ENCODE results near the gene EIF4A3.
"Not testable (repeated sequence)": the region's sequence is repeated elsewhere in the genome, so short reads cannot be mapped to it uniquely, and the experiment has no call there.

EIF4A3 gene

GRCh38 chr17:80171681-80172080, 24.8 kb upstream of the EIF4A3 start:
- no peak for FAIRE-seq

GRCh38 chr17:80169784-80170500, 23.0 kb upstream of the EIF4A3 start, which contains the start of gene CARD14:
TSS of gene CARD14 (plus strand) at chr17:80170030. CDS start at chr17:80181439, 11,409 bp downstream.
- FAIRE-seq: no peak

- FAIRE-seq: no peak
Observed at GRCh38 chr17:80169107-80169506, 22.2 kb upstream of the EIF4A3 start.

GRCh38 chr17:80168371-80168770, 21.4 kb upstream of the EIF4A3 start:
- no peak for FAIRE-seq

- FAIRE-seq: no peak
Observed at GRCh38 chr17:80166446-80166845, 19.5 kb upstream of the EIF4A3 start.

- FAIRE-seq: no peak
Observed at GRCh38 chr17:80164185-80164584, 17.3 kb upstream of the EIF4A3 start.

GRCh38 chr17:80163336-80163735, 16.4 kb upstream of the EIF4A3 start:
- no peak for FAIRE-seq

- FAIRE-seq: no peak
Observed at GRCh38 chr17:80160536-80160935, 13.6 kb upstream of the EIF4A3 start.

- no peak for FAIRE-seq
Observed at GRCh38 chr17:80158846-80159245, 11.9 kb upstream of the EIF4A3 start.

GRCh38 chr17:80155600-80155999, 8.7 kb upstream of the EIF4A3 start:
- FAIRE-seq: not testable (repeated sequence)

GRCh38 chr17:80154166-80154565, 7.2 kb upstream of the EIF4A3 start:
- no peak for FAIRE-seq

- no peak for FAIRE-seq
Observed at GRCh38 chr17:80153004-80153403, 6.1 kb upstream of the EIF4A3 start.

- no peak for FAIRE-seq
Observed at GRCh38 chr17:80152081-80152702, 5.3 kb upstream of the EIF4A3 start.

GRCh38 chr17:80151333-80151732, 4.4 kb upstream of the EIF4A3 start:
- FAIRE-seq: no peak

- FAIRE-seq: no peak
Observed at GRCh38 chr17:80146121-80147034, 550 bp downstream of the EIF4A3 start.

- FAIRE-seq: no peak
Observed at GRCh38 chr17:80145076-80146075, 1.6 kb downstream of the EIF4A3 start.

GRCh38 chr17:80142929-80143328, 4.0 kb downstream of the EIF4A3 start:
- FAIRE-seq: no peak

GRCh38 chr17:80141463-80142165, 5.3 kb downstream of the EIF4A3 start:
- no peak for FAIRE-seq

- FAIRE-seq: no peak
Observed at GRCh38 chr17:80138856-80139426, 8.0 kb downstream of the EIF4A3 start.

GRCh38 chr17:80137131-80137530, 9.8 kb downstream of the EIF4A3 start:
- FAIRE-seq: no peak

GRCh38 chr17:80133626-80133970, 13.3 kb downstream of the EIF4A3 start:
- FAIRE-seq: no peak

All from TTC549 (cell line).